C4-2B (cell line): ENCODE results near the gene FAM222B.

Experiments
- ZFX ChIP-seq: fragments of 450-650 bp; IDR thresholded peaks from 2 replicates; pipeline ENCODE4 v1.6.1; 2017
- TF ChIP-seq, protein P1 (sequence below): fragments of 450-650 bp; conservative IDR thresholded peaks from 2 replicates; pipeline ENCODE4 v1.5.1; 2017; ENCODE audit warnings: mild to moderate bottlenecking

DNA sequence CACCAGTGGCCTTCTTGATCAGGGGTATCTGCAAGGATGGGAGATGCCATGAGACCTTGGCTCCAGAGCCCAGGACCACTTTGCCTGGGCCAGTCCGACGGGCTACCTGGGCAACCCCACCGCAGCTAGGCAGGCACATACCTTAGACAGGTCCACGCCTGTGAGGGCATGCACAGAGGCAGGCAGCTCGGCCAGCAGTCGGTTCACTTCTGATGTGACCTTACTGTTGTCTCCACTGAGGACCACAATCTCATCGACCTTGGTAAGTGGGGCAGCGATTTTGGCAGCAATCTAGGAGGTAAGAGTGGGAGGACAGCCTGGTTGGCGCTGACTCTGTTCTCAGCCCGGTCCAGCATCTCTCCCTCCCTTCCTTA, 38.0 kb upstream of the FAM222B start:
- TF ChIP-seq, protein P1, sequence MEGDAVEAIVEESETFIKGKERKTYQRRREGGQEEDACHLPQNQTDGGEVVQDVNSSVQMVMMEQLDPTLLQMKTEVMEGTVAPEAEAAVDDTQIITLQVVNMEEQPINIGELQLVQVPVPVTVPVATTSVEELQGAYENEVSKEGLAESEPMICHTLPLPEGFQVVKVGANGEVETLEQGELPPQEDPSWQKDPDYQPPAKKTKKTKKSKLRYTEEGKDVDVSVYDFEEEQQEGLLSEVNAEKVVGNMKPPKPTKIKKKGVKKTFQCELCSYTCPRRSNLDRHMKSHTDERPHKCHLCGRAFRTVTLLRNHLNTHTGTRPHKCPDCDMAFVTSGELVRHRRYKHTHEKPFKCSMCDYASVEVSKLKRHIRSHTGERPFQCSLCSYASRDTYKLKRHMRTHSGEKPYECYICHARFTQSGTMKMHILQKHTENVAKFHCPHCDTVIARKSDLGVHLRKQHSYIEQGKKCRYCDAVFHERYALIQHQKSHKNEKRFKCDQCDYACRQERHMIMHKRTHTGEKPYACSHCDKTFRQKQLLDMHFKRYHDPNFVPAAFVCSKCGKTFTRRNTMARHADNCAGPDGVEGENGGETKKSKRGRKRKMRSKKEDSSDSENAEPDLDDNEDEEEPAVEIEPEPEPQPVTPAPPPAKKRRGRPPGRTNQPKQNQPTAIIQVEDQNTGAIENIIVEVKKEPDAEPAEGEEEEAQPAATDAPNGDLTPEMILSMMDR: no peak
- TF ChIP-seq ZFX: no peak
